ENCODE measurements around the gene ARNT2.

DNA sequence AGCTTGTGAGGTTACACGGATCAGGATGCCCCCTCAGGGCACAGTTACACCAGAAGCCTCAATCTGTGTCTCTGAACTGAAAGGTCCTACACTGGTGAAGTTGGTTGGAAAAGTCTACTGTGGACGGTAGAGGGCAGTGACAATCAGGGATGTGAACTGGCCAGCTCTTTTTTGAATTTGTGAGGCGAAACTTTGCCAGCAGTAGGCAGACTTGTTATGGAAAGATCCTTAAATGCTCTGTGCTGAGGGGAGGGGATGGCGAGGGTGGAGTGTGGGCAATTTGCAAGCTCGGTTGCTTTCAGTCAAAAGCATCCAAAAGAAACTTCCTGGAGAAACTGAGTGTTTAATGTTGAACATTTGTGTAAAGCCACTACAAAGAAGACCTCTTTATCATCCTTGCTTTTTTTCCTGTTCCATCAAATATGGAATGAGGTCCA lies 163.6 kb downstream of the ARNT2 start:
- TF ChIP-seq, protein P1, sequence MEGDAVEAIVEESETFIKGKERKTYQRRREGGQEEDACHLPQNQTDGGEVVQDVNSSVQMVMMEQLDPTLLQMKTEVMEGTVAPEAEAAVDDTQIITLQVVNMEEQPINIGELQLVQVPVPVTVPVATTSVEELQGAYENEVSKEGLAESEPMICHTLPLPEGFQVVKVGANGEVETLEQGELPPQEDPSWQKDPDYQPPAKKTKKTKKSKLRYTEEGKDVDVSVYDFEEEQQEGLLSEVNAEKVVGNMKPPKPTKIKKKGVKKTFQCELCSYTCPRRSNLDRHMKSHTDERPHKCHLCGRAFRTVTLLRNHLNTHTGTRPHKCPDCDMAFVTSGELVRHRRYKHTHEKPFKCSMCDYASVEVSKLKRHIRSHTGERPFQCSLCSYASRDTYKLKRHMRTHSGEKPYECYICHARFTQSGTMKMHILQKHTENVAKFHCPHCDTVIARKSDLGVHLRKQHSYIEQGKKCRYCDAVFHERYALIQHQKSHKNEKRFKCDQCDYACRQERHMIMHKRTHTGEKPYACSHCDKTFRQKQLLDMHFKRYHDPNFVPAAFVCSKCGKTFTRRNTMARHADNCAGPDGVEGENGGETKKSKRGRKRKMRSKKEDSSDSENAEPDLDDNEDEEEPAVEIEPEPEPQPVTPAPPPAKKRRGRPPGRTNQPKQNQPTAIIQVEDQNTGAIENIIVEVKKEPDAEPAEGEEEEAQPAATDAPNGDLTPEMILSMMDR (IDR thresholded peaks at IDR 0.05) = no peak; the same call in 1 of the 2 replicates
- TF ChIP-seq, protein P2, sequence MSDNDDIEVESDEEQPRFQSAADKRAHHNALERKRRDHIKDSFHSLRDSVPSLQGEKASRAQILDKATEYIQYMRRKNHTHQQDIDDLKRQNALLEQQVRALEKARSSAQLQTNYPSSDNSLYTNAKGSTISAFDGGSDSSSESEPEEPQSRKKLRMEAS (CRISPR knock-in tag; IDR thresholded peaks at IDR 0.05) = no peak
